HEK293 (cell line): ENCODE data around the gene PLPPR2.

Experiments
- CTCF ChIP-seq: fragments of 450-650 bp; formaldehyde crosslinking; IDR thresholded peaks from 2 replicates; pipeline ENCODE4 v1.5.1; 2016; ENCODE audit warnings: missing biosample characterization, missing genetic modification characterization
- KLF7 ChIP-seq: fragments of 450-650 bp; formaldehyde crosslinking; IDR thresholded peaks from 2 replicates; pipeline ENCODE4 v1.5.1; 2016; ENCODE audit warnings: missing biosample characterization, missing genetic modification characterization, borderline replicate concordance
- ZBTB10 ChIP-seq: fragments of 450-650 bp; formaldehyde crosslinking; IDR thresholded peaks from 2 replicates; pipeline ENCODE4 v1.5.1; 2016; ENCODE audit warnings: missing biosample characterization, missing genetic modification characterization
- ZBTB8A ChIP-seq: fragments of 450-650 bp; formaldehyde crosslinking; IDR thresholded peaks from 2 replicates; pipeline ENCODE4 v1.5.1; 2016; ENCODE audit warnings: missing biosample characterization, missing genetic modification characterization
- ZEB2 ChIP-seq: fragments of 450-650 bp; formaldehyde crosslinking; IDR thresholded peaks from 2 replicates; pipeline ENCODE4 v1.5.1; 2016; ENCODE audit warnings: missing biosample characterization, missing genetic modification characterization
- ZFP3 ChIP-seq: fragments of 450-650 bp; formaldehyde crosslinking; IDR thresholded peaks from 2 replicates; pipeline ENCODE4 v1.5.1; 2016; ENCODE audit warnings: low read depth, missing biosample characterization, missing genetic modification characterization
- ZNF24 ChIP-seq: fragments of 450-650 bp; formaldehyde crosslinking; IDR thresholded peaks from 2 replicates; pipeline ENCODE4 v1.5.1; 2016; ENCODE audit warnings: missing biosample characterization, missing genetic modification characterization
- ZNF274 ChIP-seq, 2 experiments: fragments of 200-500 bp in 1 of 2; fragments of 450-650 bp in 1 of 2; sonication (Bioruptor generic) in 1 of 2; formaldehyde crosslinking in 1 of 2; IDR thresholded peaks; 2 replicates each; pipeline versions ENCODE4 v1.5.1 to v1.6.1; 2014 to 2016; ENCODE audit warnings: borderline replicate concordance in 1 of 2, inconsistent platforms in 1 of 2, low read length in 1 of 2, missing biosample characterization in 1 of 2, missing genetic modification characterization in 1 of 2
- ZNF280D ChIP-seq: fragments of 450-650 bp; formaldehyde crosslinking; IDR thresholded peaks from 2 replicates; pipeline ENCODE4 v1.5.1; 2016; ENCODE audit warnings: missing biosample characterization, missing genetic modification characterization

- TF ChIP-seq CTCF (tag by site-specific recombination), result no peak
- TF ChIP-seq ZBTB10 (tag by site-specific recombination), result no peak
- TF ChIP-seq KLF7 (tag by site-specific recombination), result no peak
- TF ChIP-seq ZFP3 (tag by site-specific recombination), result no peak
- no peak for TF ChIP-seq ZEB2 (tag by site-specific recombination)
- no peak for TF ChIP-seq ZNF274 (IDR thresholded peaks at IDR 0.05; ENCODE audit: low read length)
- no peak for TF ChIP-seq ZNF274 (tag by site-specific recombination; IDR thresholded peaks at IDR 0.05; ENCODE audit: borderline replicate concordance)
- TF ChIP-seq ZBTB8A (tag by site-specific recombination), result no peak
- no peak for TF ChIP-seq ZNF280D (tag by site-specific recombination)
- TF ChIP-seq ZNF24 (tag by site-specific recombination), result no peak
Observed at GRCh38 chr19:11401808-11402543, 46.7 kb downstream of the PLPPR2 start.
